GM12865 (cell line): Measurements from ENCODE around the gene TRMT2A.

Source experiments
- DNase-seq: peaks from one replicate; pipeline ENCODE4 v3.0.0; 2010; ENCODE audit warnings: low read depth
- H3K4me3 ChIP-seq: 2 replicates; pipeline ENCODE4 v1.5.1; 2011; ENCODE audit warnings: mild to moderate bottlenecking, low read depth, low read length, control low read depth
- CTCF ChIP-seq: IDR thresholded peaks from 2 replicates; pipeline ENCODE4 v1.5.1; 2011; ENCODE audit warnings: low read length, control low read depth, low read depth, inconsistent platforms; ENCODE audit not compliant: insufficient read depth; ENCODE audit errors: missing control alignments

Gene TRMT2A

DNA sequence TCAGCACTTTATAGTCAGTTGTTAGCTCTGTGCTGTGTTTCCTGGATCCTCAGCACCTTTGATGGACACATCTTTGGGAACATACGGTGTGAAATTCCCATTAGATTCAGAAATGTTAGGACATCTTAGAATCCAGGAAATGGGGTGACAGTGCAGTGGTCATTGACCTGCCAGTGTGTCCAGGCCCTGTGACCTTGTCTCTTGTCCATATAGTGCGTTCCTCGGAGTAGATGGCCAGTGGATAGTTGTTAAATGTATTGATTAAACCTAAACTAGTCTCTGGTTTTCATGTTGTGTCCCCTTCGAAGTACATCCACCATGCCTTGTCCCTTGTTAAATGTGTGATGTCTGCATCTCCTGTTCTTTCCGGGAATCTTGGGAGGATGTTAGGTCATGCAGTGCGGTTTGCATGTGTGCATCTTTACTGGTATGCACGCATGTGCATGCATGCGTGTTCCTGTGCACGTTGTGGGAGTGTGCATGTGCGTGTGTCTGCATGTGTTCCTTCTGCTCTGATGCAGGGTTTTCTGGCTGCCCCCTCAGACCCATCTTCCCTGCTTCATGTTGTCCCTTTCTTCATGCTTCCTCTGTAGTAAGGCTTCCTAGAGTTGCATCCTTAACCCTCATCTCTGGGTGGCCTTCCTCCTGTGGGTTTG lies 33.0 kb downstream of the TRMT2A start:
- DNase-seq: no peak
- H3K4me3 ChIP-seq: no peak overlapping the region
- no peak for TF ChIP-seq CTCF

GRCh38 chr22:20083157-20083890 lies 33.7 kb downstream of the TRMT2A start:
- no peak for TF ChIP-seq CTCF
- H3K4me3 ChIP-seq: no peak overlapping the region
- DNase-seq: no peak

DNA sequence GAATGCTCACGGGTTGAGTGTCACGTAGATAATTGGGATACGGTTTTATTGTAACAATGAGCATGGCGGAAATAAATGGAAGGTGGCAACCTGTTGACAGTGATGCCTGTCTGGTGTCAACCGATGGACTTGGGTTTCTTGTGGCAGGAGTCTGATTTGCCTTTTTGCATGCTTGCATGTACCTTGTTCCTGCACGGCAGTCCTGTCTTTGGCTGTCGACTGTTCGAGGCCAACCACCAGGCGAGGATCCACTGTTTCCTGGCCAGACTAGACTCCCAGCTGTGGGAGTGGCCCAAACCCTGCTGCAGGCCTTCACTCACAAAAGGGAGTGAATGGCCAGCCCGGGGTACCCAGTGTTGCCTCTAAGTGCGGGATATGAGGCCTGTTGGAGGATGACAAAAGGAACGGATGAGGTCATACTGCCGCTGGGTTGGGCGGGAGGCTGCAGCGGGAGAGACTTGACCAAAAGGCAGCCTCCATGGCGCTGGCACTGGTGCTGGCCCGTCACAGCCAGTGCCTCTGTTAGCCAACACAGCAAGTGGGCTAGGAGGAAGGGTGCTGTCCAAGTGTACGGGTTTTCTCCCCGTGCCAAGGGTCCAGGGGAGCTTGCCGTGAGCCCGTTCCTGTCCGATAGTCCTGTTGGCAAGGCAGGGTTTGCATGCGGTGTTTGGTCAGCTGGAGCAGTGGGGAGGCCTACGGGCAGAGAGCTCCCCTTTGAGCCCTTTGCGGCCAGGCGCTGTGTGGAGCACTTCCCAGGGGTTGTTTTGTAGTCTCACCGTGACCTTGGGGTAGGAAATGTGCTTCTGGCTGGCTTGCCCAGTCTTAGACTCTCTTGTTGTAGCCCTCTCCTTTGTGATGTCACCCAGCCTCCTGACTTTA lies 36.0 kb downstream of the TRMT2A start:
- TF ChIP-seq CTCF: no peak
- H3K4me3 ChIP-seq: peak overlapping the region; percentile 82
- peak; percentile 32 for DNase-seq

- no peak for TF ChIP-seq CTCF
- DNase-seq: peak; percentile 74
These were observed 36.6 kb downstream of the TRMT2A start for GRCh38 chr22:20080445-20080775.

GRCh38 chr22:20079745-20080444 lies 37.1 kb downstream of the TRMT2A start, which contains the start of gene DGCR8:
Gene DGCR8 (plus strand): TSS chr22:20080241. CDS start chr22:20085964, 5,723 bp downstream.
- peak within 1 kb of the TSS; percentile 96 for H3K4me3 ChIP-seq
- no peak for TF ChIP-seq CTCF
- peak; percentile 89 for DNase-seq

More at GRCh38 chr22:20080445-20080775, 36.6 kb downstream of the TRMT2A start:
- peak overlapping the region; percentile 82 for H3K4me3 ChIP-seq

- no peak overlapping the region for H3K4me3 ChIP-seq
- no peak for TF ChIP-seq CTCF
- no peak for DNase-seq
These were observed 40.3 kb downstream of the TRMT2A start for GRCh38 chr22:20076627-20077172.
